PFSK-1 (cell line): ENCODE results near the gene ZNF710.

ENCODE experiments used
- FOXP2 ChIP-seq: optimal IDR thresholded peaks from 2 replicates; pipeline ENCODE3; 2011; ENCODE audit warnings: borderline replicate concordance, control low read depth, inconsistent platforms; ENCODE audit not compliant: insufficient read depth; ENCODE audit errors: extremely low read length, extremely low read depth
- POLR2AphosphoS5 ChIP-seq: IDR thresholded peaks from 2 replicates; pipeline ENCODE4 v1.6.1; 2012; ENCODE audit warnings: low read depth, mild to moderate bottlenecking, control low read depth, low read length, moderate library complexity
- REST ChIP-seq, 2 experiments: IDR thresholded peaks; 2 replicates each; pipeline versions ENCODE4 v1.6.1 to v1.8.0; 2011 to 2012; ENCODE audit warnings: low read depth in 2 of 2, low read length in 2 of 2, control low read depth in 1 of 2, inconsistent platforms in 1 of 2, mild to moderate bottlenecking in 1 of 2, moderate library complexity in 1 of 2; ENCODE audit not compliant: insufficient read depth in 1 of 2

GRCh38 chr15:90051874-90052273 lies 50.8 kb downstream of the ZNF710 start:
- TF ChIP-seq POLR2AphosphoS5 (no peak), REST (IDR thresholded peaks at IDR 0.05; ENCODE audit: insufficient read depth in 1 of 2, low read depth in 2 of 2, low read length in 2 of 2) (no peak), FOXP2 (no peak)
